Astrocyte (in vitro differentiated cells and primary cell): ENCODE measurements around the gene TRAPPC14. TPM values are rescaled to one million over a fixed set of nuclear protein-coding genes. Genes with fewer than 3 reads are reported as not detected.
A peak's percentile ranks its signal among the peaks of the same experiment; 100 is the strongest.

Experiments used
- DNase-seq: peaks from one replicate; pipeline ENCODE4 v3.0.0-alpha.2; 2010; ENCODE audit warnings: low read depth
- FAIRE-seq: peaks from 2 replicates; lab custom pipeline; 2011; peaks lifted over from hg19 to GRCh38; lab: Jason Lieb, UNC
- H2AFZ ChIP-seq: 2 replicates; pipeline ENCODE4 v1.6.0; 2012; ENCODE audit warnings: low read depth, low read length, inconsistent platforms
- H3K27ac ChIP-seq: 2 replicates; pipeline ENCODE4 v1.5.1; 2011; ENCODE audit warnings: low read depth, low read length, inconsistent platforms
- H3K27me3 ChIP-seq: 2 replicates; pipeline ENCODE4 v1.6.0; 2011; ENCODE audit warnings: low read length, inconsistent platforms; ENCODE audit not compliant: insufficient read depth
- H3K36me3 ChIP-seq: 2 replicates; pipeline ENCODE4 v1.5.1; 2011; ENCODE audit warnings: low read length, inconsistent platforms; ENCODE audit not compliant: insufficient read depth
- H3K4me1 ChIP-seq: 2 replicates; pipeline ENCODE4 v1.5.1; 2011; ENCODE audit warnings: low read length, inconsistent platforms; ENCODE audit not compliant: insufficient read depth
- H3K4me2 ChIP-seq: 2 replicates; pipeline ENCODE4 v1.6.0; 2012; ENCODE audit warnings: low read length, inconsistent platforms
- H3K4me3 ChIP-seq: 2 replicates; pipeline ENCODE4 v1.5.1; 2011; ENCODE audit warnings: low read depth, mild to moderate bottlenecking, low read length, inconsistent platforms; ENCODE audit not compliant: insufficient read depth
- H3K79me2 ChIP-seq: 2 replicates; pipeline ENCODE4 v1.6.0; 2012; ENCODE audit warnings: mild to moderate bottlenecking, low read length, inconsistent platforms; ENCODE audit not compliant: insufficient read depth
- H3K9ac ChIP-seq: 2 replicates; pipeline ENCODE4 v1.6.0; 2012; ENCODE audit warnings: mild to moderate bottlenecking, low read length, inconsistent platforms
- H3K9me3 ChIP-seq: 2 replicates; pipeline ENCODE4 v1.5.1; 2012; ENCODE audit warnings: low read depth, mild to moderate bottlenecking, low read length, inconsistent platforms; ENCODE audit not compliant: insufficient read depth
- H4K20me1 ChIP-seq: 2 replicates; pipeline ENCODE4 v1.6.0; 2012; ENCODE audit warnings: low read length, inconsistent platforms; ENCODE audit not compliant: insufficient read depth
- H3K27ac Mint-ChIP-seq: one replicate; pipeline ENCODE4 v1.8.0; 2021; ENCODE audit warnings: mild to moderate bottlenecking, mixed read lengths; ENCODE audit not compliant: unreplicated experiment
- H3K27me3 Mint-ChIP-seq: one replicate; pipeline ENCODE4 v1.8.0; 2021; ENCODE audit warnings: low read depth, mixed read lengths; ENCODE audit not compliant: unreplicated experiment
- H3K36me3 Mint-ChIP-seq: one replicate; pipeline ENCODE4 v1.8.0; 2021; ENCODE audit warnings: low read depth, mixed read lengths; ENCODE audit not compliant: unreplicated experiment
- H3K4me1 Mint-ChIP-seq: one replicate; pipeline ENCODE4 v1.8.0; 2021; ENCODE audit warnings: low read depth, mixed read lengths; ENCODE audit not compliant: unreplicated experiment
- H3K4me3 Mint-ChIP-seq: one replicate; pipeline ENCODE4 v1.8.0; 2021; ENCODE audit warnings: mild to moderate bottlenecking, moderate library complexity, mixed read lengths; ENCODE audit not compliant: unreplicated experiment
- H3K9me3 Mint-ChIP-seq: one replicate; pipeline ENCODE4 v1.8.0; 2021; ENCODE audit warnings: mild to moderate bottlenecking, mixed read lengths; ENCODE audit not compliant: unreplicated experiment
- CTCF ChIP-seq: IDR thresholded peaks from 2 replicates; pipeline ENCODE4 v1.5.1; 2011; ENCODE audit warnings: low read depth, mild to moderate bottlenecking, inconsistent platforms, low read length, moderate library complexity; ENCODE audit not compliant: insufficient read depth
- EZH2 ChIP-seq: IDR thresholded peaks from 2 replicates; pipeline ENCODE4 v1.6.1; 2012; ENCODE audit warnings: mild to moderate bottlenecking, low read length, inconsistent platforms; ENCODE audit not compliant: insufficient read depth
- total RNA-seq: library from RNA; stranded (reverse); gene quantifications from 2 replicates; pipeline ENCODE4 v1.2.1, GENCODE V29; 2021

TRAPPC14 gene
- total RNA-seq, 1 donor from 2014 or later: 18.7 TPM

DNA sequence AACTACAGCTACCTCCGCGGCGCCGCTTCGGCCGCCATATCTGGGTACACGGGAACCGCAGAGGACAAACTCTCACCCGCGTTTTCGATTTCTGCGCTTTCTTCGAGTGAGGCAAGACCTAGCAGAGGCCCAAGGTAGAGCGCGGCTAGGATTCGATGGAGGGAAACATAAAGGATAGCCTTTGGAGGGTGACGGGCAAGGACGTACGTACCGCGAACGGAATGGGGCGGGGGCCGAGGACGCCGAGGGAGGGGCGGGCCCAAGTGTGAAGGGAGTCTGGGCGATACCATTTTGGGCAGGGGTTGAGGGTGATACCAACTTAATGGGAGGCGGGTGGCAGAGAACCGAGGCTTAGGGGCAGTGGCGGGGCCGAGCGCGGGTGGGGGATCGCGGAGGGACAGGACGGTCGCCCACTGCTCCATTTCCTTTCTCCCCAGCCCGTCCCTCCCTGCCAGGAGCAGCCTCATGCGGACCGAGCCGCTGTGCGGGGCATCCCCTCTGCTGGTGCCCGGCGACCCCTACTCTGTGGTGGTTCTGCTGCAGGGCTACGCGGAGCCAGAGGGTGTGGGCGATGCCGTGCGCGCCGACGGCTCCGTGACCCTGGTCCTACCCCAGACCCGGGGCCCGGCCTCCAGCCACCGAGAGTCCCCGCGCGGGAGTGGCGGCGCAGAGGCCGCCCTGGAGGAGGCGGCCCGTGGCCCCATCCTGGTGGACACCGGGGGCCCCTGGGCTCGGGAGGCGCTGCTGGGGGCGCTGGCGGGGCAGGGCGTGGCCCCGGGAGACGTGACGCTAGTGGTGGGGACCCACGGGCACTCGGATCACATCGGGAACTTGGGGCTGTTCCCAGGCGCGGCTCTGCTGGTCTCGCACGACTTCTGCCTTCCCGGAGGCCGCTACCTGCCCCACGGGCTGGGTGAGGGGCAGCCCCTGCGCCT, 31.3 kb downstream of the TRAPPC14 start, which contains the start of gene MBLAC1:
TSS of gene MBLAC1 (plus strand) at position 37 of the 935 bp plus-strand sequence. CDS start at position 466, 429 bp downstream.
- Histone ChIP-seq H3K4me2 (peak within 1 kb of the TSS; percentile 99), H3K27ac (peak within 1 kb of the TSS; percentile 95), H3K4me1 (peaks cover 19% of the 10 kb centered on the region), H3K27me3 (no peaks in the 10 kb centered on the region), H3K9ac (peak within 1 kb of the TSS; percentile 95), H3K9me3 (no peaks in the 10 kb centered on the region), H3K4me3 (peak within 1 kb of the TSS; percentile 94), H4K20me1 (no peaks in the 10 kb centered on the region), H2AFZ (peak within 1 kb of the TSS; percentile 98), H3K79me2 (peaks cover 5% of the 10 kb centered on the region), H3K36me3 (peaks cover 2% of the 10 kb centered on the region)
- no peaks in the 10 kb centered on the region for H3K4me1 Mint-ChIP-seq
- no peaks in the 10 kb centered on the region for H3K9me3 Mint-ChIP-seq
- peak; percentile 86 for DNase-seq
- peaks cover 6% of the 10 kb centered on the region for H3K36me3 Mint-ChIP-seq
- peaks cover 4% of the 10 kb centered on the region for H3K27me3 Mint-ChIP-seq
- H3K27ac Mint-ChIP-seq: peak within 1 kb of the TSS; percentile 99
- FAIRE-seq: no peak
- H3K4me3 Mint-ChIP-seq: peak within 1 kb of the TSS; percentile 98
- TF ChIP-seq EZH2: no peak
- TF ChIP-seq CTCF: no peak

- H3K27ac Mint-ChIP-seq: peak overlapping the region; percentile 99
- peak overlapping the region; percentile 94 for H3K4me3 ChIP-seq
- DNase-seq (no peak), FAIRE-seq (no peak)
- peaks cover 19% of the 10 kb centered on the region for H3K4me1 ChIP-seq
- peaks cover 5% of the 10 kb centered on the region for H3K79me2 ChIP-seq
- no peaks in the 10 kb centered on the region for H4K20me1 ChIP-seq
- H3K36me3 Mint-ChIP-seq: peaks cover 6% of the 10 kb centered on the region
- H3K27ac ChIP-seq: peak overlapping the region; percentile 95
- H3K27me3 Mint-ChIP-seq: peaks cover 4% of the 10 kb centered on the region
- H3K4me3 Mint-ChIP-seq: peak overlapping the region; percentile 98
- H3K36me3 ChIP-seq: peaks cover 2% of the 10 kb centered on the region
- H3K4me2 ChIP-seq: peak overlapping the region; percentile 99
- H2AFZ ChIP-seq: peak overlapping the region; percentile 98
- H3K27me3 ChIP-seq: no peaks in the 10 kb centered on the region
- H3K9me3 Mint-ChIP-seq: no peaks in the 10 kb centered on the region
- H3K4me1 Mint-ChIP-seq: no peaks in the 10 kb centered on the region
- TF ChIP-seq EZH2: no peak
- TF ChIP-seq CTCF: no peak
- no peaks in the 10 kb centered on the region for H3K9me3 ChIP-seq
- H3K9ac ChIP-seq: peak overlapping the region; percentile 95
Measured at GRCh38 chr7:100126239-100126930, 32.1 kb downstream of the TRAPPC14 start.
